DMS79 (cell line): Measurements from ENCODE around the gene KIDINS220.

ENCODE experiments used
- DNase-seq: peaks from one replicate; lab custom pipeline; 2025; lab: John Stamatoyannopoulos, UW

Gene KIDINS220

DNA sequence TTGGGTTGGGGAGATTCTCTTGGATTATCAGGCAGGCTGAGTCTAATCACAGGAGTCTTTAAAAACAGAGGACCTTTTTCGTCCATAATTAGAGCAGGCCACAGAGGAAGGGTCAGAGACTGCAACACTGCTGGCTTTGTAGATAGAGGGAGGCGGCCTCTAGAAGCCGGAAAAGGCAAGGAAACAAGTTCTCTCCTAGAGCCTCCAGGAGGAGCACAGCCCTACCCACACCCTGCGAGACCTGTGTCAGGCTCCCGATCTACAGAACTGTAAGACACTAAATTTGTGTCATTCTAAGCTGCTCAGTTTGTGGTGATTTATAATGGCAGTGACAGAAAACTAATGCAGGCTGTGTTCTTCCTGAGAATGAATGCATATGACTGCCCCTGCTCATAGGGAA, 140.2 kb downstream of the KIDINS220 start:
- no peak for DNase-seq

DNA sequence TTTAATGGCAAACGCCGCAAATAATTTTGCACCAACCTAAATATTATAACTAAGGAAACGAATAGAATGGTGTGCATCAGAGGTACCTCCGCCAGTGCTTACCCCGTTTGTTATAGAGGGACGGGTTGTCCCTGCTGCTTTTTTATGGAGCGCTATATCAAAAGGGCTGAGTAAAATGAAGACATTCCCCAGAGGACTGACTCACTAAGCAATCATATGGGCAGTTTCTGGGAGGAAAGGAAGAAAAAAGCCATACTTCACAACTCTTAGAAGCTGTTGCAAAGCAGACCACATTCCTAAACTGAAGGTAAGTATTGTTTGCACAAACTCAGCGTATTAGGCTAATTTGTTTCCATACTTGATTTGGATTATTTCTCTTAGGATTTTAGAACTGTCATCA, 142.7 kb downstream of the KIDINS220 start:
- DNase-seq: no peak

DNA sequence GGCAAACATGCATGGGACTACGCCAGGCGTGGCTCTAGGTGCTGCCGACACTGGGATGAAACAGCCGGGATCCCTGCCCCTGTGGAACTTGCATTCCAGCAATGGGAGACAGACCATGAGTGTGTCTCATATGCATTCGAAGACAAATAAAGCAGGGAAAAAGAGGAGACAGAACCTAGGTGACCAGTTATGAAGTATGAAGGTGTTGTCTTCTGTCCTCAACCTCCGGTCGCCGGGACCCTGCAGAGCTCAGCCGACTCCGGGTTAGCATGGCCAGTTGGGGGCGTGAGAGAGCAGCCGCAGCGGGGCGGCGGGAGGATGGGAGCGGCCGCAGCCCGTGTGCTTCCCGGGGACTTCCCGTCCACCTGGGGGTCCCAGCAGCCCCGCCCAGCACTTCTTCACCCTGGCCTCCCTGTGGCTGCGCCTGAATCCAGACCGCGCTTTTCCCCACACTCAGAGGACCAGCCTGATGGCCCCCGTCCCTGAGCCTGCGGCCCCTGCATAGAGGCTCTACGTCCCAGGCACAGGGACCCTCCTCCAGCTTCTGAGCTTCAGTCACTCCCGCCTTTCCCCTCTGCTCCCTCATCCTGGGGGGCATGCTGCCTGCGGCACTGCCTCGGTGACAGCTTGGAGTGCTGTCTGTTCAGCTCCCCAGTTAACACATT, 144.1 kb downstream of the KIDINS220 start:
- DNase-seq: no peak

DNA sequence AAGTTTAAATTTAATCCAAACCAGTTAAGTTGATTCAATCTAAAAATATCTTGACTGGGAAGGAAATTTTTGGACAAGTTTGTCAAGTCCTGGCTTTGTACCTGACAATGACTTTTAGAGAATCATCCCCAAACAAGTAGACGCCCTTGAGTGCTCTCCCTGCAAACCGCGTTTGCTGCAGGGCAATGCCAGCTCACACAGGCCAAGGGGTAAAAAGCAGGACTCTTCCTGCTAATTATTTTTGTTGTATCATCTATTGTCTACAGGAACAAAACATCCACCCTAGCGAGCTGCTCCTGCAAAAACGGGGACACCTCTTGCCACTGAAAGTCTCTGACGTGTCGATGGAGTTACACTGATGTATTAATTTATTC, 144.6 kb downstream of the KIDINS220 start:
- DNase-seq: no peak

DNA sequence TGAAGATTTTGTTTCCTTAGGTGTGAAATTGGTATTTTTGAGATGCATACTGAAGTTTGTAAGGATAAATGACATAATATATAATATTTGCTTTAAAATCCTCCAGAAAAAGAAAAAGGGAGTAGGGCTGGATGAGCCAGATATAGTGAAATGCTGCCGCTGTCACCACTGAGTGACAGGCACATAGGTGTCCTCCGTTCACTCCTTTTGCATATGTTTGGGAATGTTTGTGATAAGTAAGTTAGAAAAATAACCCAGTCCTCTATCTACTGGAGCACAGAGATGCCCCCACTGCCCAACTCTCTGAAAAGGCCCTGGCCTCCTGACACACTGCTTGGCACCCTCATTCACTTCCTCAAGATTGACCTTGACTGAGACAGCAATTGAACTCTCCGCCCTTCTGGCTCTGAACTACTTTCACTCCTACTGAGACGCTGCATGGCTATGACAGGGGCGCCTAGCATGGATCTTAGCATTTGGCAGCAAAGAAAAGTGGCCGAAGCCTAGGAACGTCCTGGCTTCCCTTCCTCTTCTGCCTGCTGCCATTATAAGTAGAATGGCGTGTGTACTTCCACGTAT, 145.5 kb downstream of the KIDINS220 start:
- DNase-seq: no peak

DNA sequence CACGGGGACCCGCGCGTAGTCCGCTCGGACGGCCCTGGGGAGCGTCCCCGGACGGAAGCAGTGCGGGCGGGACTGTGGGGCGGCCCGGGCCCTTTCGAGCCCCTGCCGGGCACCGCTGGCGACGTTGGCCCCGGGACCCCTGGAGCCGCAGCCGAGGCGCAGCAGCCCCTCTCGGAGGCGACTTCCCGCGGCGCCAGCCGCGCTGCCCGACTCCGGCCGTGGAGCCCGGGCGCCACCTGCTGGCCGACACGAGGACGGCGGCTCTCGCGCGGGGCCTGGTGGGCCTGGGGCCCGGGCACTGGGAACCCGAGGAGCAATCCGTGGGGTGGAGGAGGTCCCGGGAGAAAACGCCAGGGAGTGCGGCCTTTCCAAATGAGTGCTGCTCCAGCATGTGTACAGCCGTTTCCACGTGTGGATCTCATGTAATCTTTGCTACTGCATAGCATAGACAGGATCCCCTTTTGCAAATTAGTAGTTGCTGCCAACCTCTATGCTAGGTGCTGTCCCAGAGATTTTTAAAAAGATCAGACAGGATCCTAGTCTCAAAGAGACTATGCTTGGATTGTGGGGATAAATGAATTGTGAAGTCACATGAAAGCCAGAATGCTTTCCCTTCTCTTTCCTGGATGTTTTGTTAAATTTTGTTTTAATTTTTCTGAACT, 151.6 kb downstream of the KIDINS220 start:
- DNase-seq: peak; percentile 41

DNA sequence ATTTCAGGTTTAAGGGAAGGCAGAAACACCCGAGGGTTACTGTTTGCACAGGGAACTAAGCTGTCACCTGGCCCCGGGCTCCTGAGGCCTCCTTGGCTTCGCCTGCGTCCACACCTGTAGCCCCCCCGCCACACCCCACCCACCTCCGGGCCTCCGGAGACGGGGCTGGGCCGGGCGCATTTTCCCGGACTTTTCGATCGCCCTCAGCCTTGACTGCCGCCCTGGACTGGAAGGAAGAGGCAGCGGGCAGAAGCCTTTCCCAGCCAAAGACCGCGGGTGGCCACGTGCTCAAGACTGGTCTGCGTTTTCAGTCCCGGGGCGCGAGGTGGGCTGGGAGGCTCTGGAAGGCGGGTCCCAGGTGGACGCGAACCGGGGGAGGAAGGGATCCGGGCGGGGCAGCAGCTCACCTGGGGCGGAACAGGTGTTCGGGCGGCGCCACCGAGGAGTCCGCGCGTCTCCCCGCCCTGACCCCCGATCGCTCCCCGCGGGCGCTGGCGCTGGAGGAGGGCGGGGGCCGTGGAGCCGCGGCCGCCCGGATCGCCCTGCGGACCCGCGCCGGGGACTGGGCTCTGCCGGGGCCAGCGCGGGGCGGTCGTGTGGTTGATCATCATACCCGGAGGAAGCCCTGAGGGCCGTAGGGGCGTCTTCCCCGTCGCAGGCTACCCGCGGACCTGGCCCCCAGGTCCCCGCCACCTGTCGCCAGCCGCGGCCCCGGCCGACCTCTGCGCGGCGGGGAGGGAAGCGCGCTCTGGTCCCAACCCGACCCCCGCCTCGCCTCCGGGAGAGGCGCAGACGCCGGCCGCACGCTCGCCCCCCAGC, 152.3 kb downstream of the KIDINS220 start:
- peak; percentile 39 for DNase-seq

DNA sequence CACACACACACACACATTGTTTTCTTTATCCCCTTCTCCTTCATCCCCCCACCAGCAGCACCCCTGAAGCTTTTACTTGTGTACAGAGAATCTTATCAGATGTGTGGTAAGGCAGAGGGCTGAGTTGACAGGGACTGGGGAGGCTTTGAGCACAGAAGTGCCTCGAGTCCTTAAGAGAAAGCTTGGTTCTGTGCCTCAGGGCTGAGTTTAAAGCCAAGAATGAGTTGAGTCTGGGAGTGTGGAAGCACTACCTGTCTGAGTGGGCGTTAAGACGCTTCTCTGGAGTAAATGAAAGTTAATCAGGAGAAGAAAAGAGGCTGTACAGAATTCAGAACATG, 152.9 kb downstream of the KIDINS220 start:
- peak; percentile 34 for DNase-seq

DNA sequence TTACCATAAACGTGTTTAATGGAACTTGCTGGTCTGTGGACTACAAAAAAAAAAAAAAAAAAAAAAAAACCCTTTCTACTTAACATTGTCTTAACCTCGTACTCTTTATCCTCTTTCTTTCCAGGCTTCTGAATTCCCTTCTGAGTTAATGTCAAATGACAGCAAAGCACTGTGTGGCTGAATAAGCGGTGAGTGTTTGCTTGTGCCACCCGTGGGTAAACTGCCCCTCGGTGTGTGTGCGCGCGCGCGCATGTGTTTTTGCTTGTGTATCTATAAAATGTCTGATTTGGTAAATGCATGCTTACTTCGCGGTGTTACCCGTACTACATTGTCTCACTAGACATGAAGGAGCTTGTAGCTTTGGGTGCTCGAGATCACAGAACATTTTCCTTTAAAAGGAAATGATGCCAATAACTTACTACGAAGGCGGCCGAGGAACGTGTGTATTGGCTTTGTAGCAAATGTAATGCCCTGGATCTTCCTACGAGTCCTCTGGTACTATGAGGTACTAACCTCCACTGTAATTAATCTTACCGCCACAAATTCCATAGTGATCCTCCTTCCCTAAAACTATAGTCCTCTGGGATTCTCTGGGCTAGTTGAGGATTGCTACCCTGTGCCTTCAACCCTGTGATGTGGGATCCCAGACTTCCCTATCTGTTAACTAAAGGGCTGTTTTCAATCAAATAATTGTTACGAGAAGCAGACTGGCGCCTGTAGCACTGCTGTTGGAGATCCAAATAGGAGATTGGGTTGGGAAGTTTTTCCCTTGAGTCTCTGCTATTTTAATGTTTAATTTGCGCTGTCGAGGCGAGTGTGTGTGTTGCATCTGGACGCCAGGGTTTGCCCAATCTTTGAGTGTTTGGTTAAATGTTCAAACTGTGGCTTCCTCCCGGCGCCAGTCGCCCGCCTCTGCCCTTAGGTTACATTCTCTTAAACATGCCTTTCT, 154.4 kb downstream of the KIDINS220 start:
- DNase-seq: peak; percentile 14

DNA sequence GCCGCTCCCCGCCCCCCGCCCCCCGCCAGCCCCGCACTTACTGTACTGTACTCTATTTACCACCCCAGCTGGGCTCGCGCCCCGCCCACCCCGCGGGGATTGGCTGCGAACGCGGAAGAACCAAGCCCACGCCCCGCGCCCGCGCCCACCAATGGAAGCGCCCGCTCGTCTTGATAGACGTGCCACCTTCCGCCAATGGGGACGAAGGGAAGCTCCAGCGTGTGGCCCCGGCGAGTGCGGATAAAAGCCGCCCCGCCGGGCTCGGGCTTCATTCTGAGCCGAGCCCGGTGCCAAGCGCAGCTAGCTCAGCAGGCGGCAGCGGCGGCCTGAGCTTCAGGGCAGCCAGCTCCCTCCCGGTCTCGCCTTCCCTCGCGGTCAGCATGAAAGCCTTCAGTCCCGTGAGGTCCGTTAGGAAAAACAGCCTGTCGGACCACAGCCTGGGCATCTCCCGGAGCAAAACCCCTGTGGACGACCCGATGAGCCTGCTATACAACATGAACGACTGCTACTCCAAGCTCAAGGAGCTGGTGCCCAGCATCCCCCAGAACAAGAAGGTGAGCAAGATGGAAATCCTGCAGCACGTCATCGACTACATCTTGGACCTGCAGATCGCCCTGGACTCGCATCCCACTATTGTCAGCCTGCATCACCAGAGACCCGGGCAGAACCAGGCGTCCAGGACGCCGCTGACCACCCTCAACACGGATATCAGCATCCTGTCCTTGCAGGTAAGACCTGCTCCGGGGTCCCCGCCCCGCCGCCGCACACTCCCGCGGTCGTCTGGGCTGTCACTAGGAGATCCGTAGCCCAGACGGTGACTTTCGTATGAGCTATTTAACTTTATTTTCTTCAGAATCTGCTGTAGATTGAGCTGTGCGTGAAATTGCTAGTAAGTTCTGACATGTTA, 155.4 kb downstream of the KIDINS220 start, which contains the start of gene ID2:
TSS of gene ID2 (plus strand) at position 271 of the 907 bp plus-strand sequence. CDS start at position 381, 110 bp downstream.
- DNase-seq: peak; percentile 97

DNA sequence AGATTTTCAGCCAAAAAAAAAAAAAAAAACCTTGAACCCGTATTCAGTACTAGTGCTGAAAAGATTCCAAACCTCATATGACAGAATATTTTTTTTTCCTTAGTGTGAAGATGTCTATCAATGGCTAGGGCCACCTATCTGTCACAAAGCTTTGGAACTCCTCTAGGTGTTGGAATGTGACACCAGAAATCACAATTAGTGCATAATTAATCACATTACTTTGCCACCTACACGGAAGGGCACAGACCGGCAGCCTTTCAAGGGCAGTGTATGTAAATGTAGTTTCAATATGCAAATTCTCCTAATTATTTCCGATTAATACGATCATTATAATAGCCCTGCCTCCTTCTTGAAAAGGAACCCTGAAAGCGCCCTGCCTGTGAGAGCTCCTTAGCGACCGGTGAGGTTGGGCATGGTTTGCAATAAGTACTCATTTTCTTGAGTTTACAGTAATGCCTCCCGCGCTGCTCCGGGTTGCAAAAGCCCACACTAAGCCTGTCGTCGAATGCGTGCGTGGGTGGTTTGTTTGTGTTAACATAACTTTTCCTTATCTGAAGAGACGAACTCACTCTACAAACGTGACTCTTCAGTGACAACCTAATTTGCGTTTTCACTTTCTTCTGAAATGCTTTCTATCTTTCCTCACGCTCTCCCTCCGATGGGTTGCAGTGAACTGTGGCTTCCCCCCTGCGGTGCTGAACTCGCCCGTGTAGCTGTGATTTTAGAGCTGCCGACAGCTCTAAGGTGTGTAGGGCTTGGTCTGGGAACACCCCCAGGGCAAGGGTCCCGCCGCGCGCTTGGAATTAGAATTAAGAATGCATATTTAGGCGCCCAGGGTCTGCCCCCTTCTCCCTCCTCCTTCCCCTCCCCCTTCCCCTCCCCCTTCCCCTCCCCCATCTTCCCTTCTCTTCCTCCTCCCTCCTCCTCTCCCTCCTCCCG, 156.3 kb downstream of the KIDINS220 start:
- peak; percentile 67 for DNase-seq

DNA sequence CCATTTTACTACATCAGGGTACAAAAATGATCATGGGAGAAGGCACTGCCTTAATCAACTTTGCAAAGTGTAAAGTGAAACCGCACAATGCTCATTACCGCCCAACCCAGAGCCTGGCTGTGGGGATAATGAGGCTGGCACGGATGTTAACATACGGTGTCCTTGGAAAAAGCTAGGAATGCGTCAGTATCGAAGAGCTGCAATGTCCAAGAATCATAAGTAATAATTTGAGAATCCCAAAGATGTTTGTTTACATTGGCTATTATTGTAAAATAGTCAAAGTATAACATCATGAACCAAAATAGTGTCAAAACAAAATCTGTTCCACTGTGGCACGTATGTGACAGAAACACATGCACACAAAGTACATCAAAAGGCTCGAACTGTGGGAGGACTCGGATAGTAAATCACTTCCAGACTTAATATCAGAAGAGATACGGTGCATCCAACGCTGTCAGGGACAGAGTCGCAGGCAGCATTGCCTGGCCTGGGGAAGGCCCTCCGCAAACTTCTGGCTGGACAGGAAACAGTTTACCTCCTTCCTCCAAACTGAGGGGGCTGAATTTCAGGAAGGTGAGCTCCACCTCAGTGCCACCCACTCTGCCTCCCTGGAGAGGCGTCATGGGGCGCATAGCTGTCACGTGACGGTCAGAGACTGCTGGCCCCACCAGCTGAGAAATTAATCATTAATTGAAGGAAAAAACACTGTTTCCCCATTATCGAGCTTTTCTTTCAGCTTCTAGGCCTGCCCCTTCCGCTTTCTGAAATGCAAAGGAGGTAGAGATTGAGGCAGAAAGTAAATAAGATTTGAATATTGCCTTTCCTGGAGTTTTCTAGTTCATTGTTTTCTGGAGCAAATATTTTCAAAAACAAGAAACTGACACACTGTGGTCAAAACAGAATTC, 157.3 kb downstream of the KIDINS220 start:
- peak; percentile 43 for DNase-seq

DNA sequence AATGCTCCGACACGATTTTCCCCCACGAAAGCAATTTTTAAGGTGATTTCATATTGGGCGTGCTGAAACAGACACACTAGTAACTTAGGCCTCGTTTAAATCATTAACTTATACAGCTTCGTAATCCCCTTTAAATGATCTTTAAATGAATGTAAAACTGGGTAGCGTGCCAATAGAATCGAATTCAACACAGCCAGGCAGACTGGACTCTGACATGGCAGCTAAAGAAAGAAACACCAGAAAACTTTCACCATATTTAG, 157.9 kb downstream of the KIDINS220 start:
- DNase-seq: no peak
